Mucosa of gallbladder (tissue), 1 donor: ENCODE results near the gene IGSF8. TPM values are rescaled to one million over a fixed set of nuclear protein-coding genes. Genes with fewer than 3 reads are reported as not detected.

Experiments used
- DNase-seq: peaks from one replicate; pipeline ENCODE4 v3.0.0-alpha.2; 2020; ENCODE audit warnings: low spot score
- total RNA-seq: library from RNA; stranded (reverse); gene quantifications from one replicate; pipeline ENCODE4 v1.2.1, GENCODE V29; 2021
- donor health status: DM: no; HTN: no; CAD: no.

IGSF8 gene
- 81.7 TPM for total RNA-seq

DNA sequence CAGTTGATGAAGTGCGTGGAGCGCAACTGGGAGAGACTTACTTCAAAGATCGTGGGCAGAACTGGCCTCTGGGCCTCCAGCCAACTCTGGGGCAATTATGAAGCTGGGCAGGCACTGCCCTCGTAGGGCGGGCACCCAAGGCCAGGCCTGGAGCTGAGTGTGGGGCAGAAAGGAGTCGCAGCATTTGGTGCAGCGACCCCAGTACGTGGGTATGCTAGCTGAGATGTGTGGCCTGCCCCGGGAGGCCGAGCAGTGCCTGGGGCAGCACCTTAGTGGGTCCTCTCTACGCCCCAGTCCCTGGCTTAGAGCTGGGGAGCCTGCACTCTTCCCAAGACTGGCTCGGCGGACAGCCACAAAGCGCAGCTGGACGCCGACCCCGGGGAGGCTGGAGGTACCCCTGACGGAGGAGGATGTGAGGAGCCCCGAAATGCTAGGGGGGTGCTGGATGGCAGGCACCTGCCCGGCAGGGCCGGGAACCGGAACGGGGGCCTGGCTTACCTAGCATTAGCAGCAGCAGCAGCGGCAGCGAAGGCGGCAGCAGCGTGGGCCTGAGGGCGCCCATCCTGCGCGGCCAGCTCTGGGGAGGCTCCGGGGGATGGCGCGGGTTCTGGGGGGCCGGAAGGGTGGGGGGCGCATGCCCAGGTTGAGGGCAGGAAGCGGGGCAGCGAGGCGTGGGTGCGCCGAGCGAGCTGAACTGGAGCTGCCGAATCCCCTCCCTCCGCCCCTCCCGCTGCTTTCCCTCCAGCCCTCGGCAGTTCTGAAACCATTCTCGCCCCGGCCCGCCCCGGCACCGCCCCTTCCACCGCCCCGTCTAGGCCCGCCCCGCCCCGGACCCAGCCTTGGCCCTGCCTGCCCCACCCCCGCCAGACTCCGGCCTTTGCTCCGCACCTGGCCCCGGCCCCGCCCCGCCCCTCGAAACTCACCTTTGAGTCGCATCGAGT is at the start of gene IGSF8:
Gene IGSF8, minus strand, starts transcription at position 709 of the 941 bp plus-strand sequence. Its CDS starts 147 bp downstream, at position 562.
- DNase-seq = peak; percentile 93

DNA sequence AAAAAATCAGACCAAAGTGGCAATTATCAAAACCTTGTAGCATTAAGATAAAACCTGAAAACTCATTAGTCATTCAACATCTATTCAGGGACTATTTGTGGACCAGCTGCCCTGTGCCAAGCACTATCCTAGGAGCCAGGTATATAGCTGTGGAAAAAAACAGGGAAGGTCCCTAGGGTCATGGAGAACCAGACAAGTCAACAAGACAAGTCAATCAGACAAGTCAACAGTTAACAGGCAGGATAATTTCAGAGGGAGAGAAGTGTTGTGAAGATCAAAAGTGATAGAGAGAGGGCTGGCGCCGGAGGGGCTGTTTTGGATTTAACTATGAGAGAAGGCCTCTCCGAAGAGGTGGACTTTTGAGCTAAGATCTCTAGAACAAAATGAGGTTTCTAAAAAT is 49.7 kb upstream of the IGSF8 start:
- no peak for DNase-seq

DNA sequence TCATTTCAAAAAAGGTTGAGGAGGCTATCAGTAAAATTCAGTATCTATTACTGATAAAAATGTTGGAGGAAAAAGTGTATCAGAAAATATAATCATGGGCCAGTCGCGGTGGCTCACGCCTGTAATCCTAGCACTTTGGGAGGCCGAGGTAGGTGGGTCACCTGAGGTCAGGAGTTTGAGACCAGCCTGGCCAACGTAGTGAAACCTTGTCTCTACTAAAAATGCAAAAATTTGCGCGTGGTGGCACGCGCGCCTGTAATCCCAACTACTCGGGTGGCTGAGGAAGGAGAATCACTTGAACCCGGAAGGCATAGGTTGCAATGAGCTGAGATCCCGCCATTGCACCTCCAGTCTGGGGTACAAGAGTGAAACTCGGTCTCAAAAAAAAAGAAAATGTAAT is 47.7 kb upstream of the IGSF8 start:
- DNase-seq = no peak

DNA sequence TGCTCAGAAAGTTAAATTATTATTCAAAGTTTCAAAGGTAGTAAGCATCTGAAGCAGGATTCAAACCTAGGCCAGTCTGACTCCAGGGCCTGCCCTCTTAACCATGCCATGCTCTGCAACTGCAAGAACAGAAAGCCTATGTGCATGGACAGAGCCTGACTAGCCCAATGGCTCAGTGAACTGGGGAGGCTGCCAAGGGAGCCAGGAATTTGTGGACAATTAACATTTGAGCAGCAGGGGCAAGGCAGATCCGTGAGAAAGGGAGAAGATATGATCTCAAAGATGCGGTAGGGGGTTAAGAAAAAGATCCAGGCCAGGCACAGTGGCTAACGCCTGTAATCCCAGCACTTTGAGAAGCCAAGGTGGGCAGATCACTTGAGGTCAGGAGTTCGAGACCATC is 46.5 kb upstream of the IGSF8 start:
- DNase-seq = no peak

DNA sequence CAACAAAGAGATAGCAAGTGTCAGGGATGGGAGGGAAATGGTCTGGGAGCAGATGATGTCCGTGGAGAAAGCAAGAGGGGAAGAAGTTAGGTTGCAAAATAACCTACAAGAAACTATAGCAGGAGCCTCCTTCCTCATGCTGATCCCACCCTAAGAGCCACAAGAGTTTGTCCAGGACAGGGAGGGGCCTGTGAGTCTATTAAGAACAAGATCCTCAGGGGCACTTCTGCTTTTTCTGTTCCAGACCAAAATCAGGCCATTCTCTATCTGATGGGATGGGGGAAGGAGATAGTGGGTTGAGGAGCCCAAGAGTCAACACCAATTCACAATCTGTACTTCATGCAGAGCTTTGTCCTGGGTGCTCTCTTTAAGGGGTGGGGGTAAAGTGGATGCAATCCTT is 45.3 kb upstream of the IGSF8 start:
- no peak for DNase-seq

DNA sequence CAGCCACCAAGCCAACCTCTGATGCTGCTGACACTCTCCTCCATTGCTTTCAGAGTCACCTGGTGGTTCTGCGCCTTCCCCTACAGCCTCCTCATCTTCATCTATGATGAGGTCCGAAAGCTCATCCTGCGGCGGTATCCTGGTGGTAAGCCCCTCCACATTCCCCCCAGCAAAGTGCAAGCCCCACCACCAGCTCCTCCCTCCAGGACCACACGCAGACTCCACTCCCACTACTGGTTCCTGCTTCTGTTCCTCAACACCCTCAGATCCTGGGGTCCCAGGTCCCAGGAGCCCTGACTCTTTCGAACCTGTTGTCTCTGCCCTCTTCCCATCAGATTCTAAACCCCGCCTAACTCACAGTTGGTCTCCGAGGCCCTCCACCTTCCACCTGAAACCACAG is 41.4 kb upstream of the IGSF8 start:
- DNase-seq = no peak

DNA sequence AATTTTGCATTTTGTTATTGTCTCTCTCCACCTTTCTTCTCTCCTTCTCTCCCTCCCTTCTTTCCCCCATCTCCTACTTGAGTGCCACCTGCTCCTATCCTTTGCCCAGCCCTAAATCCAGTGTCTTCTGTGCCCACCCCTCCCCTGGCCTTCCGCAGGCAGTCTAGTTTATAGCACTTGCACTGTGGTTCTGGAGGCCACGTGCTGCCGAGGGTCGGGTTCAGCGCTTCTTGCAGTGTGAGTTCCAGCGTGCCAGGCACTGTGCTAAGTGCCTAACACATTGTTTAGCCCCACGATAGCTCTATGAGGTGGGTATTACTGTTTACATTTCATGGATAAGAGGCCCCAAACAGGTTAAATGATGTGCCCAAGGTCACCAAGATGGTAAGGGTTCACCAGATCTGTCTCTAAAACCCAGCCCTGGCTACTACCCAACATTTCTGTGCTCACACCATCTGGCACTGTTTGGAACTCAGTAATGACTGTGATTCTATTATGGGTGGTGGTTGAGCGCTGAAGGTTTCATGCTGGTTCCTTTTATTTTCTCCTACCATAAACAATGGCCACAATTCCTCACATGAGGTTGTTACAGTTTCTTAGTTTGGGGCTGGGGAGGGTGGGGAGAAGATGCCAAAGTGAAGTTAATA is 38.9 kb upstream of the IGSF8 start:
- DNase-seq = no peak

DNA sequence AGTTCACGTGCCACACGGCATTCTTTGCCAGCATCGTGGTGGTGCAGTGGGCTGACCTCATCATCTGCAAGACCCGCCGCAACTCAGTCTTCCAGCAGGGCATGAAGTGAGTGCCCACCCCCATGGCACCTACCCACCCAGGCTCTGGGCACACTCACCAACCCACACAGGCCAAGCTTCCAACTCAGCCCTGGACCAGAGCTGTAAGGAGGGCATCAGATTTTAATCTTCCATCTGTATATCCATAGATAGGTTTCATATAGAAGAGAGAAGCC is 38.4 kb upstream of the IGSF8 start:
- DNase-seq = no peak

DNA sequence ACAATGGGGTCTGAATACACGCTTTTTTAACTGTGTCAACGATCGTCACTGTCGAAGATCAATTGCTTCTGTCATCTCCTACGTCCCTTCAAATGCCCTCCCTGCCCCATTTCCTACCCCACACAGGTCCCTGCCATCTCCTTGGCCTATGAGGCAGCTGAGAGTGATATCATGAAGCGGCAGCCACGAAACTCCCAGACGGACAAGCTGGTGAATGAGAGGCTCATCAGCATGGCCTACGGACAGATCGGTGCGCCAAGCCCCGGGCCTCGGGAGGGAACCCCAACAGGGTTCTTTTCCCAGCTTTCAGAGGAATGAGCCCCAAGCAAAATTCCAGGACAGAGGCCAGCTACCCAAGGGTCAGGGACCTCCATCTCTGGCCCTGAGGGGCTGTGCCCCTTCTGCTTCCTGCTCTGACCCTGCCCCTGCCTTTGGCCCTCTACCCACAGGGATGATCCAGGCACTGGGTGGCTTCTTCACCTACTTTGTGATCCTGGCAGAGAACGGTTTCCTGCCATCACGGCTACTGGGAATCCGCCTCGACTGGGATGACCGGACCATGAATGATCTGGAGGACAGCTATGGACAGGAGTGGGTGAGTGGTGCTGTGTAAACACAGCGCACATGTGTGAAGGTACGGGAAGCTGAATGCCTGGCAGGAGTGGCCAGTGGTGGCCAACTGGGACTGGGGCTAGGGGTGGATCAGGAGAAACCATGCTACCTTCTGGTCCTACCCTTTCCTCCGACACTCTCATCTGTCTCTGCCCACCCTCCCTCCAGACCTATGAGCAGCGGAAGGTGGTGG is 37.9 kb upstream of the IGSF8 start:
- DNase-seq = no peak

GRCh38 chr1:160134791-160135572 is 36.6 kb upstream of the IGSF8 start:
- no peak for DNase-seq

GRCh38 chr1:160133990-160134770 is 35.8 kb upstream of the IGSF8 start:
- DNase-seq = no peak

GRCh38 chr1:160131803-160132565 is 33.6 kb upstream of the IGSF8 start:
- DNase-seq = no peak

GRCh38 chr1:160130939-160131338 is 32.5 kb upstream of the IGSF8 start:
- no peak for DNase-seq

- DNase-seq = no peak
Measured at GRCh38 chr1:160130486-160130885, 32.1 kb upstream of the IGSF8 start.

- no peak for DNase-seq
Measured at GRCh38 chr1:160129966-160130365, 31.5 kb upstream of the IGSF8 start.

DNA sequence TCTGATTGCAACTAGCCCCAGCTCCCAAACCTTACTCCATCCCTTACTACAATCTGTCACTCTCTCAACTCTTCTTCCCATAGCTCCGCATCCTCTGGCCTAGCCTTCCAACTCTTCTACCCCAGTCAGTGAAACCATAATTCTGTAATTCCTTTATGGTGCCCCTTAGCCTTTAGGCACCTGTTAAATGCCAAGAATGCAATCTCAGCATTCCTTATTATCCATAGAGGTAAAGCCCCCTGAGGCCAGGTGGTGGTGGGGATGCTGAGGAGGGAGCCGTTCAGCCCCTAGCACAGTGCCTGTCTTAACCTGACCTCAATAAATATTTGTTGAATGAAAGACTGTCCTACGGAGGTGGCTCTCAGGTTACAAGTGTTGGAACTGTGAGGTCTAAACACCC is 31.1 kb upstream of the IGSF8 start:
- no peak for DNase-seq

DNA sequence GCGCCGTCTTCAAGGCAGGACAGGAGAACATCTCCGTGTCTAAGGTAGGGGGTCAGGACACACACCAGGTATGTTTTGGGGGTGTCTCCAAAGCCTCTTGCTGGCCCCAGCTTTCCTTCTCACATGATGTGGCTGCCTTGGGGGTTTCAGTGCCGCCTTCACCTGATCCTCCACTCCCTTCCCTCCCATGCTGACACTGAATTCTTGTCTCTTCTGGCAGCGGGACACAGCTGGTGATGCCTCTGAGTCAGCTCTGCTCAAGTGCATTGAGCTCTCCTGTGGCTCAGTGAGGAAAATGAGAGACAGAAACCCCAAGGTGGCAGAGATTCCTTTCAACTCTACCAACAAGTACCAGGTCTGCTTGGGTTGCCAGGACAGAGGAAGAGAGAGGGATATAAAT is 30.6 kb upstream of the IGSF8 start:
- DNase-seq = no peak

DNA sequence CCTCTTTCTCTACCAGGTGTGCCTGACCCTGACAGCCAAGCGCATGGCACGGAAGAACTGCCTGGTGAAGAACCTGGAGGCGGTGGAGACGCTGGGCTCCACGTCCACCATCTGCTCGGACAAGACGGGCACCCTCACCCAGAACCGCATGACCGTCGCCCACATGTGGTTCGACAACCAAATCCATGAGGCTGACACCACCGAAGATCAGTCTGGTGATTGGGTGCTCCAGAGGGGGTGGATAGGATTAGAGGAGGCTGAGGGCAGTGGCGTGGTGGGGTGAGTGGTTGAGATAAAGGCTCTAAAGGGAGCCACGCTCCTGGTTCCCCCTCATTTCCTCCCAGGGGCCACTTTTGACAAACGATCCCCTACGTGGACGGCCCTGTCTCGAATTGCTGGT is 30.2 kb upstream of the IGSF8 start:
- no peak for DNase-seq

DNA sequence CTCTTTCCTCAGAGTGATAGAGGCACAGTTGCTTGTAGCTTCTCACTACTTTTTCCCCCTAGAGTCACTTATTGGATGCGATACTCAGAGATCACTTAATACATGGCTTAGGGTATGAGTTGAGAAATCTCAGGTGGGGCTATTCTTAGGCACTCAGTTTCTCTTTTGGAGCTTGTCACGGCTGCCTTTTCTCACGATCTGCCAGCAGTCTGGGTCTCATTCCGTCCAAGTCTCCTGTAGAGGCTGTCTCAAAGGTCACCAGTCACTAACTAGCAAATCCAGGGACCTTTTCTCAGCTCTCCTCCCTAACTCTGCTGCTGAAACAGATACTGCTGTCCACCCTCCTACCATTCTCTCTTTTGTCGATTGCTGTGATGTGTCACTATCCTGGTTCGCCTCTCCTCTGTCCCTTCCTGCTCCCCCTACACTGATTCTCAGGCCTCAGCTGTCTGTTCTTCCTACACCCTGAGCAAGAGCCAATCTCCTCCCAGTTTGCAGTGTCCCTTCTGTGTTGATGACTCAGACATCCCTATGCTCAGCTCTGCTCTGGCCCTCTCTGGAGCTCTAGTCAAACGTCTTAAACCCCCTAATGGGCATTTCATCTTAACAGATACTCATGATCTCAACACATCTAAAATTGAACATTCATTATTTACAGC is 29.6 kb upstream of the IGSF8 start:
- DNase-seq = no peak

- DNase-seq = no peak
Measured at GRCh38 chr1:160127381-160127780, 29.0 kb upstream of the IGSF8 start.
